Heart right ventricle (tissue), 16 donors: ENCODE results near the gene SEMA4B. TPM values are rescaled to one million over a fixed set of nuclear protein-coding genes. Genes with fewer than 3 reads are reported as not detected.

Experiments used
- ATAC-seq, 8 donors: fragments of 200-7000 bp; cut with Tn5 transposase; one replicate each; pipeline ENCODE4 v1.9.1; 2020; ENCODE audit warnings: mild to moderate bottlenecking in 8 of 8, moderate library complexity in 8 of 8, moderate number of reproducible peaks in 1 of 8
- DNase-seq, 2 donors: peaks; one replicate each; pipeline ENCODE4 v3.0.0-alpha.2; 2020
- H3K27ac ChIP-seq, 10 donors: fragments of 200-600 bp; sonication (generic) in 2 of 10; one replicate each; pipeline versions ENCODE4 v1.5.0 to v1.8.0; 2020 to 2022; ENCODE audit warnings: mild to moderate bottlenecking in 3 of 10
- H3K27me3 ChIP-seq, 7 donors: fragments of 200-600 bp; one replicate each; pipeline ENCODE4 v1.8.0; 2021 to 2022; ENCODE audit warnings: mild to moderate bottlenecking in 2 of 7
- H3K36me3 ChIP-seq, 9 donors: fragments of 200-600 bp; sonication (generic) in 1 of 9; one replicate each; pipeline versions ENCODE4 v1.5.0 to v1.8.0; 2020 to 2022; ENCODE audit warnings: mild to moderate bottlenecking in 2 of 9
- H3K4me1 ChIP-seq, 9 donors: fragments of 200-600 bp; sonication (generic) in 1 of 9; one replicate each; pipeline versions ENCODE4 v1.5.0 to v1.8.0; 2020 to 2022; ENCODE audit warnings: mild to moderate bottlenecking in 4 of 9
- H3K4me3 ChIP-seq, 10 donors: fragments of 200-600 bp; sonication (generic) in 2 of 10; one replicate each; pipeline versions ENCODE4 v1.5.0 to v1.8.0; 2020 to 2022; ENCODE audit warnings: mild to moderate bottlenecking in 7 of 10, moderate library complexity in 2 of 10
- H3K9me3 ChIP-seq, 11 donors: fragments of 200-600 bp in 10 of 11; sonication (generic) in 2 of 11; one replicate each; pipeline versions ENCODE4 v1.5.0 to v1.8.0; 2013 to 2022; ENCODE audit warnings: mild to moderate bottlenecking in 2 of 11, control low read depth in 1 of 11, moderate library complexity in 1 of 11
- CTCF ChIP-seq, 9 donors: fragments of 200-600 bp; sonication (generic) in 2 of 9; IDR thresholded peaks; one replicate each; pipeline versions ENCODE4 v1.5.0 to v1.8.0; 2021 to 2022; ENCODE audit warnings: antibody characterized with exemption in 9 of 9, mild to moderate bottlenecking in 5 of 9, moderate library complexity in 1 of 9
- WGBS, 2 donors: extraction: QIAGEN DNeasy Blood & Tissue Kit; methylation state at CpG; one replicate each; pipeline ENCODE4 v1.1.7; 2013; ENCODE audit warnings: inconsistent platforms in 1 of 2; 5-methylcytosine and 5-hydroxymethylcytosine counted together
- intact Hi-C, 10 donors: fragments of 100-400 bp; cut with DNase I; formaldehyde crosslinking; loops; one replicate each; pipeline versions ENCODE4 v1.11.1 to v1.14.2; 2022
- polyA plus RNA-seq, 2 donors: library from polyadenylated mRNA; stranded (reverse); fragments of 200-250 nt; gene quantifications; one replicate each; pipeline ENCODE4 v1.2.3, GENCODE V29; 2013
- total RNA-seq, 10 donors: library from RNA; stranded (reverse); fragmentation: NEBNext Ultra II Directional in 3 of 10; extraction: Animal tissue kit (Norgen Biotek cat#: 25700) in 3 of 10; gene quantifications; one replicate each; pipeline versions ENCODE4 v1.2.1 to v1.2.4, GENCODE V29; 2021 to 2023
- donor health status: Arrhythmogenic right ventricular cardiomyopathy.
- donor health status: ischemic (EF 13 %, LVEDD 7.1; RV severe dilation, severe dysfunction).
- donor health status: healthy with polysubstance abuse.
- donor health status: DM: no; HTN: yes; CAD: no.
- donor health status: DM: no; HTN: no; CAD: no.
- donor health status: ischemic (EF 25% LVEDD 6.9; RV normal size, moderate dysfunction).
- donor health status: ischemic (EF 25% LVEDD 5.7; RV mildly dilated, moderate dysfunction).
- donor health status: healthy.
- donor health status: DM: yes; HTN: yes; CAD: no.
- donor health status: Ischemic cardiomyopathy.
- donor health status: ischemic (EF 35%, LVEDD 5.7; RV mildly dilated, moderate dysfunction).
- donor health status: nonischemic (EF 11% LVEDD 7.7; RV severe dilation, severe dysfunction).
- donor health status: DM: yes; HTN: yes; CAD: no.
- donor health status: PGD.
- donor health status: ischemic (EF 29% LVEDD 5.4; RV normal size, mild dysfunction).
- donor health status: nonischemic (EF 23%, LVEDD 6.1; RV moderate dilation, normal function).

Gene SEMA4B
- total and polyA plus RNA-seq, 12 donors = 9.9 to 76.7 (median 18.4) TPM

GRCh38 chr15:90188914-90189748 is 12.0 kb upstream of the SEMA4B start:
- ATAC-seq (no peak), DNase-seq (no peak)
- 77 to 86% methylated on average over 8 of the region's 8 CpGs for WGBS, 2 donors
- Histone ChIP-seq H3K4me1 (peaks cover 10 to 97% (median 30%) of the 10 kb centered on the region in 9 donors), H3K36me3 (no peaks in the 10 kb centered on the region), H3K9me3 (no peaks in the 10 kb centered on the region), H3K27ac (peak overlapping the region in 1 of 10 donors; percentile 69), H3K4me3 (no peak overlapping the region), H3K27me3 (peaks cover 0 to 4% (median 0%) of the 10 kb centered on the region in 7 donors)
- intact Hi-C loops = no loop called here
- no peak for TF ChIP-seq CTCF (IDR thresholded peaks at IDR 0.05)

GRCh38 chr15:90189781-90190467 is 11.2 kb upstream of the SEMA4B start:
- 76 to 81% methylated on average over 10 of the region's 10 CpGs for WGBS, 2 donors
- Histone ChIP-seq H3K27me3 (no peaks in the 10 kb centered on the region), H3K27ac (peak overlapping the region in 1 of 10 donors; percentile 69)

GRCh38 chr15:90190606-90191343 is 10.4 kb upstream of the SEMA4B start:
- H3K9me3 ChIP-seq = no peaks in the 10 kb centered on the region
- H3K4me1 ChIP-seq = peaks cover 10 to 82% (median 27%) of the 10 kb centered on the region in 9 donors
- WGBS, 2 donors = 91 to 93% methylated on average over 10 of the region's 10 CpGs
- peaks cover 0 to 3% (median 0%) of the 10 kb centered on the region in 9 donors for H3K36me3 ChIP-seq
- peak in 1 of 8 donors; percentile 10 for ATAC-seq
- intact Hi-C loops = loop anchor here in 1 of 10 donors (5.0 kb wide), 1 partner anchor 37 kb away; no protein-coding TSS in a partner anchor
- H3K27me3 ChIP-seq = no peaks in the 10 kb centered on the region
- no peak for TF ChIP-seq CTCF (IDR thresholded peaks at IDR 0.05)
- H3K27ac ChIP-seq = peak overlapping the region in 8 of 10 donors; percentile 17 to 72 (median 54)
- DNase-seq = no peak
- no peak overlapping the region for H3K4me3 ChIP-seq

More at GRCh38 chr15:90189781-90190467, 11.2 kb upstream of the SEMA4B start:
- no peaks in the 10 kb centered on the region for H3K36me3 ChIP-seq
- TF ChIP-seq CTCF (IDR thresholded peaks at IDR 0.05) = no peak
- ATAC-seq (no peak), DNase-seq (no peak)
- H3K9me3 ChIP-seq = no peaks in the 10 kb centered on the region
- intact Hi-C loops = loop anchor here in 1 of 10 donors (5.0 kb wide), 1 partner anchor 37 kb away; no protein-coding TSS in a partner anchor
- peaks cover 10 to 89% (median 27%) of the 10 kb centered on the region in 9 donors for H3K4me1 ChIP-seq
- H3K4me3 ChIP-seq = no peak overlapping the region

GRCh38 chr15:90191344-90191687 is 9.8 kb upstream of the SEMA4B start:
- no peaks in the 10 kb centered on the region for H3K9me3 ChIP-seq
- peak overlapping the region in 9 of 10 donors; percentile 6 to 72 (median 53) for H3K27ac ChIP-seq
- ATAC-seq = no peak
- no peak for TF ChIP-seq CTCF (IDR thresholded peaks at IDR 0.05)
- peaks cover 0 to 3% (median 0%) of the 10 kb centered on the region in 9 donors for H3K36me3 ChIP-seq
- H3K27me3 ChIP-seq = no peaks in the 10 kb centered on the region
- intact Hi-C loops = loop anchor here in 1 of 10 donors (5.0 kb wide), 1 partner anchor 36 kb away; no protein-coding TSS in a partner anchor
- H3K4me3 ChIP-seq = no peak overlapping the region
- WGBS, 2 donors = 64 to 80% methylated on average over 3 of the region's 3 CpGs
- no peak for DNase-seq
- H3K4me1 ChIP-seq = peaks cover 10 to 77% (median 27%) of the 10 kb centered on the region in 9 donors
